WTC11 (cell line): ENCODE results near the gene CCHCR1. TPM values are rescaled to one million over a fixed set of nuclear protein-coding genes. Genes with fewer than 3 reads are reported as not detected.

ENCODE experiments used
- ATAC-seq: fragments of 200-7000 bp; cut with Tn5 transposase; 2 replicates; pipeline ENCODE4 v1.10.0; 2021; ENCODE audit warnings: mild to moderate bottlenecking, moderate library complexity
- CTCF ChIA-PET: fragments of 300-600 bp; sonication (Branson Sonifier 250); formaldehyde crosslinking; loops from one replicate; lab custom pipeline; 2021; ENCODE audit warnings: antibody characterized with exemption; lab: Charles Lee
- POLR2A ChIA-PET: fragments of 350-600 bp; sonication (Branson Sonifier 250); formaldehyde crosslinking; loops from one replicate; lab custom pipeline; 2021; ENCODE audit warnings: antibody characterized with exemption; lab: Charles Lee
- DNase-seq: peaks from one replicate; pipeline ENCODE4 v3.0.0; 2021; ENCODE audit warnings: low spot score
- H3K27ac Mint-ChIP-seq: 2 replicates; pipeline ENCODE4 v1.8.0; 2021; ENCODE audit warnings: mixed read lengths
- H3K27me3 Mint-ChIP-seq: 2 replicates; pipeline ENCODE4 v1.8.0; 2021; ENCODE audit warnings: low read depth, mild to moderate bottlenecking, moderate library complexity, mixed read lengths
- H3K36me3 Mint-ChIP-seq: 2 replicates; pipeline ENCODE4 v1.8.0; 2021; ENCODE audit warnings: mixed read lengths
- H3K4me1 Mint-ChIP-seq: 2 replicates; pipeline ENCODE4 v1.8.0; 2022; ENCODE audit warnings: mixed read lengths
- H3K4me3 Mint-ChIP-seq: 2 replicates; pipeline ENCODE4 v1.8.0; 2021; ENCODE audit warnings: mild to moderate bottlenecking, moderate library complexity, mixed read lengths
- H3K9me3 Mint-ChIP-seq: 2 replicates; pipeline ENCODE4 v1.8.0; 2021; ENCODE audit warnings: mixed read lengths
- CREB1 ChIP-seq: sonication (generic); formaldehyde crosslinking; IDR thresholded peaks from 2 replicates; pipeline ENCODE4 v1.8.0; 2023; ENCODE audit warnings: mild to moderate bottlenecking, missing genetic modification reagents
- CTCF ChIP-seq: fragments of 200-600 bp; IDR thresholded peaks from 2 replicates; pipeline ENCODE4 v1.8.0; 2022; ENCODE audit warnings: antibody characterized with exemption
- ESRRA ChIP-seq: sonication (generic); formaldehyde crosslinking; IDR thresholded peaks from 2 replicates; pipeline ENCODE4 v1.8.1; 2022; ENCODE audit warnings: mild to moderate bottlenecking, missing genetic modification reagents, borderline replicate concordance
- GABPB1 ChIP-seq: sonication (generic); formaldehyde crosslinking; IDR thresholded peaks from 2 replicates; pipeline ENCODE4 v1.8.1; 2023; ENCODE audit warnings: mild to moderate bottlenecking, missing genetic modification reagents
- HMGA2 ChIP-seq: fragments of 250-450 bp; sonication (Bioruptor Pico); IDR thresholded peaks from 2 replicates; pipeline ENCODE4 v1.4.0; 2021; ENCODE audit warnings: mild to moderate bottlenecking, moderate library complexity
- JUN ChIP-seq: sonication (generic); formaldehyde crosslinking; IDR thresholded peaks from 2 replicates; pipeline ENCODE4 v1.8.0; 2023; ENCODE audit warnings: mild to moderate bottlenecking, missing genetic modification reagents
- MYBL2 ChIP-seq: sonication (generic); formaldehyde crosslinking; IDR thresholded peaks from 2 replicates; pipeline ENCODE4 v1.8.1; 2023; ENCODE audit warnings: mild to moderate bottlenecking, moderate library complexity, missing genetic modification reagents
- NFATC4 ChIP-seq: fragments of 250-450 bp; sonication (Bioruptor Pico); IDR thresholded peaks from 2 replicates; pipeline ENCODE4 v1.9.0; 2021; ENCODE audit warnings: mild to moderate bottlenecking
- RORB ChIP-seq: fragments of 250-450 bp; sonication (Bioruptor Pico); IDR thresholded peaks from 2 replicates; pipeline ENCODE4 v1.9.0; 2021; ENCODE audit warnings: mild to moderate bottlenecking
- SMAD3 ChIP-seq: sonication (generic); formaldehyde crosslinking; IDR thresholded peaks from 2 replicates; pipeline ENCODE4 v1.8.0; 2022; ENCODE audit warnings: missing genetic modification reagents, mild to moderate bottlenecking, borderline replicate concordance
- SOX15 ChIP-seq: fragments of 250-450 bp; sonication (Bioruptor Pico); IDR thresholded peaks from 2 replicates; pipeline ENCODE4 v1.9.0; 2021; ENCODE audit warnings: mild to moderate bottlenecking
- USF2 ChIP-seq: sonication (generic); formaldehyde crosslinking; IDR thresholded peaks from 2 replicates; pipeline ENCODE4 v1.8.1; 2023; ENCODE audit warnings: mild to moderate bottlenecking, missing genetic modification reagents, moderate library complexity
- ZBTB43 ChIP-seq: sonication (generic); formaldehyde crosslinking; IDR thresholded peaks from 2 replicates; pipeline ENCODE4 v1.8.1; 2023; ENCODE audit warnings: mild to moderate bottlenecking, missing genetic modification reagents
- ZMAT4 ChIP-seq: fragments of 250-450 bp; sonication (Bioruptor Pico); IDR thresholded peaks from 2 replicates; pipeline ENCODE4 v1.9.0; 2021; ENCODE audit warnings: mild to moderate bottlenecking
- ZNF138 ChIP-seq: sonication (generic); formaldehyde crosslinking; conservative IDR thresholded peaks from 2 replicates; pipeline ENCODE4 v1.8.1; 2022; ENCODE audit warnings: mild to moderate bottlenecking, moderate library complexity, missing genetic modification reagents
- ZNF219 ChIP-seq: sonication (generic); formaldehyde crosslinking; IDR thresholded peaks from 2 replicates; pipeline ENCODE4 v1.8.0; 2023; ENCODE audit warnings: missing genetic modification reagents, mild to moderate bottlenecking, borderline replicate concordance
- ZNF232 ChIP-seq: sonication (generic); formaldehyde crosslinking; IDR thresholded peaks from 2 replicates; pipeline ENCODE4 v1.8.0; 2022; ENCODE audit warnings: mild to moderate bottlenecking, missing genetic modification reagents
- ZNF263 ChIP-seq: sonication (generic); formaldehyde crosslinking; IDR thresholded peaks from 2 replicates; pipeline ENCODE4 v1.8.1; 2022; ENCODE audit warnings: low read depth, mild to moderate bottlenecking, moderate library complexity, missing genetic modification reagents
- ZNF423 ChIP-seq: fragments of 250-450 bp; sonication (Bioruptor Pico); IDR thresholded peaks from 2 replicates; pipeline ENCODE4 v2.1.2; 2022; ENCODE audit warnings: mild to moderate bottlenecking, moderate library complexity
- ZNF425 ChIP-seq: fragments of 250-450 bp; sonication (Bioruptor Pico); conservative IDR thresholded peaks from 2 replicates; pipeline ENCODE4 v1.9.0; 2021; ENCODE audit warnings: mild to moderate bottlenecking
- ZNF512 ChIP-seq: sonication (generic); formaldehyde crosslinking; IDR thresholded peaks from 2 replicates; pipeline ENCODE4 v1.8.1; 2022; ENCODE audit warnings: missing genetic modification reagents, borderline replicate concordance
- ZNF671 ChIP-seq: fragments of 250-450 bp; sonication (Bioruptor Pico); IDR thresholded peaks from 2 replicates; pipeline ENCODE4 v1.8.0; 2021; ENCODE audit warnings: mild to moderate bottlenecking
- total RNA-seq: library from RNA; stranded (reverse); gene quantifications from 3 replicates; pipeline ENCODE4 v1.2.3, GENCODE V29; 2021

CCHCR1 gene
- total RNA-seq, 1 experiment from 2014 or later, result 58.7 TPM

- H3K4me1 Mint-ChIP-seq, result peaks cover 39% of the 10 kb centered on the region
- no peaks in the 10 kb centered on the region for H3K36me3 Mint-ChIP-seq
- TF ChIP-seq CREB1 (CRISPR knock-in tag), result no peak
- no peak for TF ChIP-seq ZNF263 (CRISPR knock-in tag)
- no peak for TF ChIP-seq USF2 (CRISPR knock-in tag)
- TF ChIP-seq ZNF512 (CRISPR knock-in tag), result no peak
- no peak for TF ChIP-seq SOX15 (CRISPR knock-in tag)
- no peak for TF ChIP-seq ZNF423
- TF ChIP-seq CTCF, result no peak
- no peak for TF ChIP-seq ESRRA (CRISPR knock-in tag)
- TF ChIP-seq, all 79 proteins: peak for 0
- CTCF ChIA-PET, result interaction anchor here (0.6 to 11.0 kb wide), 10 partner anchors 11 to 253 kb away, joined by 3 to 90 read pairs (median 8); partner anchors contain the start of gene VARS2
- ATAC-seq, result no peak; the same call in 1 of the 2 replicates
- POLR2A ChIA-PET, result no interaction called here
- Mint-ChIP-seq H3K27ac (no peak overlapping the region; the same call in 1 of the 2 replicates), H3K27me3 (peaks cover 32% of the 10 kb centered on the region), H3K4me3 (no peak overlapping the region), H3K9me3 (no peaks in the 10 kb centered on the region)
- DNase-seq, result no peak
These were observed 43.6 kb downstream of the CCHCR1 start for GRCh38 chr6:31113861-31114540.

GRCh38 chr6:31112478-31112877, 45.1 kb downstream of the CCHCR1 start, which contains the start of gene C6orf15:
Gene C6orf15 (minus strand): TSS chr6:31112575. CDS start chr6:31112555, 20 bp downstream.
- POLR2A ChIA-PET, result no interaction called here
- H3K9me3 Mint-ChIP-seq, result no peaks in the 10 kb centered on the region
- no peak within 1 kb of the TSS for H3K27ac Mint-ChIP-seq
- DNase-seq (no peak), ATAC-seq (no peak)
- no peaks in the 10 kb centered on the region for H3K36me3 Mint-ChIP-seq
- H3K4me1 Mint-ChIP-seq, result peaks cover 39% of the 10 kb centered on the region
- CTCF ChIA-PET, result interaction anchor here (0.9 to 11.0 kb wide), 3 partner anchors 10 to 26 kb away, joined by 3 to 90 read pairs (median 33); no protein-coding TSS in a partner anchor
- TF ChIP-seq MYBL2 (CRISPR knock-in tag) (no peak), ESRRA (CRISPR knock-in tag) (no peak), SMAD3 (CRISPR knock-in tag) (no peak), ZNF232 (no peak), ZNF425 (CRISPR knock-in tag) (no peak), ZMAT4 (CRISPR knock-in tag) (no peak), ZNF138 (CRISPR knock-in tag) (no peak), ZNF263 (CRISPR knock-in tag) (no peak), HMGA2 (CRISPR knock-in tag) (no peak), ZNF219 (CRISPR knock-in tag) (no peak), JUN (CRISPR knock-in tag) (no peak), NFATC4 (no peak), ZBTB43 (CRISPR knock-in tag) (no peak), ZNF512 (CRISPR knock-in tag) (no peak), ZNF671 (CRISPR knock-in tag) (no peak), RORB (no peak), GABPB1 (CRISPR knock-in tag) (no peak)
- peaks cover 32% of the 10 kb centered on the region for H3K27me3 Mint-ChIP-seq
- no peak within 1 kb of the TSS for H3K4me3 Mint-ChIP-seq
